ENCODE measurements around the gene GOLIM4.
A peak's percentile ranks its signal among the peaks of the same experiment; 100 is the strongest.
"Not testable (repeated sequence)": the region's sequence is repeated elsewhere in the genome, so short reads cannot be mapped to it uniquely, and the experiment has no call there.

Gene GOLIM4, protein sequence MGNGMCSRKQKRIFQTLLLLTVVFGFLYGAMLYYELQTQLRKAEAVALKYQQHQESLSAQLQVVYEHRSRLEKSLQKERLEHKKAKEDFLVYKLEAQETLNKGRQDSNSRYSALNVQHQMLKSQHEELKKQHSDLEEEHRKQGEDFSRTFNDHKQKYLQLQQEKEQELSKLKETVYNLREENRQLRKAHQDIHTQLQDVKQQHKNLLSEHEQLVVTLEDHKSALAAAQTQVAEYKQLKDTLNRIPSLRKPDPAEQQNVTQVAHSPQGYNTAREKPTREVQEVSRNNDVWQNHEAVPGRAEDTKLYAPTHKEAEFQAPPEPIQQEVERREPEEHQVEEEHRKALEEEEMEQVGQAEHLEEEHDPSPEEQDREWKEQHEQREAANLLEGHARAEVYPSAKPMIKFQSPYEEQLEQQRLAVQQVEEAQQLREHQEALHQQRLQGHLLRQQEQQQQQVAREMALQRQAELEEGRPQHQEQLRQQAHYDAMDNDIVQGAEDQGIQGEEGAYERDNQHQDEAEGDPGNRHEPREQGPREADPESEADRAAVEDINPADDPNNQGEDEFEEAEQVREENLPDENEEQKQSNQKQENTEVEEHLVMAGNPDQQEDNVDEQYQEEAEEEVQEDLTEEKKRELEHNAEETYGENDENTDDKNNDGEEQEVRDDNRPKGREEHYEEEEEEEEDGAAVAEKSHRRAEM

DNA sequence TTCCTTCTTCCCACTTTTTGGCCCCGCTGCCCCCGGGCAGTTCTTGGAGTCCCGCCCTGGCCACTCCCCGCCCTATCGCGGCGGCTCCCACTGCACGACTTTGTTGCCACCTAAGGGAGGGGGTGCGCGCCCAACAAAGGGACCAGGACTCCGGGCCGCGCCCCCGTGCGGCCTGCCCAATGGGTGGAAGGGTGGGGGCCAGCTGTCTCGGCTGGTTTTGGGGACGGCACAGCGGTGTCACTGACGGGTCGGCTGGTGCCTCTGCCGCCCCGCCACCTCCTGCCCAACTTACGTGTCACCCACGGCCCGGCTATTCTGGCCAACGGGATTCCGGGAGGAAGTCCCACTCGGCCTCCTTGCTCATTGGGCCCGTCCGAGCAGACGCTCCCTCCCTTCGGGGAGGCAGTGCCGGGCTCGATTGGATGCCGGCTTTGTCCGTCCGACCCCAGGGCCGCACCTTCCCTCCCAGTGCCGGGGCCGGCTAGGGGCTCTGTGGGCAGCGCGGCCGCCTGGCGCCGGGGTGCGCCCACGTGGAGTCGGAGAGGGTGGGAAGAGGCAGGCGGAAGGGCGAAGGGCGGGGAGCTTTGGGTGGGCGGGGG, at the start of gene GOLIM4:
TSS of gene GOLIM4 (minus strand) at position 314 of the 599 bp plus-strand sequence. CDS start 639 bp downstream, outside the sequence.
- DNase-seq = peak; percentile 42

DNA sequence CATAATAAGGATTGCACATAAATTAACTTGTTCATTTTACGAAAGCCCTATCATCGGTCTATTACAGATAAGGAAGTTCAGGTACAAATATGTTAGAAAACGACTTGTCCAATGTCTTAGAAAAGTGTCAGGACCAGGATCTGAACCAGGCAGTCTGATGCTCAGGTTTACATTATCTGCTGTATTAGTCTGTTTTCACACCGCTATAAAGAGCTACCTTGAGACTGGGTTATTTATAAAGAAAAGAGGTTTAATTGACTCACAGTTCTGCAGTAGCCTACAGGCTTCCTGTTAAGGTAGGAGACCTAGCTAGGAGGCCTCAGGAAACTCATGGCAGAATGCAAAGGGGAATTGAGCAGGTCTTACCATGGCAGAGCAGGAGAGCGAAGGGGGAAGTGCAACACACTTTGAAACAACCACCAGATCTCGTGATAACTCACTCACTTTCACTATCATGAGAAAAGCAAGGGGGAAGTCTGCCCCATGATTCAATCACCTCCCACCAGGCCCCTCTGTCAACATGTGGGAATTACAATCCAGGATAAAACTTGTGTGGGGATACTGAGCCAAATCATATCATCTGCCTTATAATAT, 45.8 kb upstream of the GOLIM4 start:
- no peak for DNase-seq

DNA sequence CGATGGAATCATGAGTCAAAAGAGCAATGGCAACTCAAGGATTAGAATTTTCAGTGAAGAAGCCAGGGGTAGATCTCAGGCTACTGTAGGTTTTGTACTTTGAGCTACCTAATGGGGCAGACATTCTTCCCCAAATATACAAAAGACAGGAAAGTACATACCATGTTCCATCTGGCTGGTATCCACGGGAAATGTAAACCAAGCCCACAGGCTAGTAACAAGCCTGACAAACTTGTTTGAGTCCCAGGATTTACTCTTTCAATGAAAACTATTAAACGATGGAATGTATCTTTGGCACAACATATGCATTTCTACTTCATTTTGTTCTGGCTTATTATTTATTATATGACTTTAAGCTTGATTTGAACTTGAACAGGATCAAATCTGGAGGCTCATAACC, 44.2 kb upstream of the GOLIM4 start:
- no peak for DNase-seq

DNA sequence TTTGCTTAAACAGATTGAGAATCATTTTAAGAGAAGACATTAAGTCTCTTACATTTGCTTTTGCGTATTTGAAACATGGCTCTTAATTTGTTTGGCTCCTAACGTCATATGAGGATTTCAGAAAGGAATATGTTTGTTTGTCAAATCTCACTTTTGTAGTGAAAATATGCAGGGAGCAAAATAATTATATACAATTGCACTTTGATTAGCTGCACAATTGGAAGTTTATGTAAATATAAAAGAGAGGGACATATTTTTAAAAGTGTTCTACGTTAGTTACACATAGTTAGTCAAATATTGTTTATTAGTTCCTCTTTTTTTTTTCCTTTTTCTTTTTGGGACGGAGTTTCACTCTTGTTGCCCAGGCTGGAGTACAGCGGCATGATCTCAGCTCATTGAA, 42.7 kb upstream of the GOLIM4 start:
- DNase-seq = no peak

DNA sequence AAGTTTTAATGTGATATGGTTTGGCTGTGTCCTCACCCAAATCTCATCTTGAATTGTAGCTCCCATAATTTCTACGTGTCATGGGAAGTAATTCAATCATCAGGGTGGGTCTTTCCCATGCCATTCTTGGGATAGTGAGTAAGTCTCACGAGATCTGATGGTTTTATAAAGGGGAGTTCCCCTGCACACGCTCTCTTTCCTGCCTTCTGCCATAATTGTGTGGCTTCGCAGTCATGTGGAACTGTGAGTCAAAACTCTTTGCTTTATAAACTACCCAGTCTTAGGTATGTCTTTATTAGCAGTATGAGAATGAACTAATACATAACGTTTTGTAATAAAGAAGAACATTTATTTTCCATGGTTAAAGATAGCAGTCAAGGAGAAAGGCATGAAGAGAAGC, 39.2 kb upstream of the GOLIM4 start:
- no peak for DNase-seq

DNA sequence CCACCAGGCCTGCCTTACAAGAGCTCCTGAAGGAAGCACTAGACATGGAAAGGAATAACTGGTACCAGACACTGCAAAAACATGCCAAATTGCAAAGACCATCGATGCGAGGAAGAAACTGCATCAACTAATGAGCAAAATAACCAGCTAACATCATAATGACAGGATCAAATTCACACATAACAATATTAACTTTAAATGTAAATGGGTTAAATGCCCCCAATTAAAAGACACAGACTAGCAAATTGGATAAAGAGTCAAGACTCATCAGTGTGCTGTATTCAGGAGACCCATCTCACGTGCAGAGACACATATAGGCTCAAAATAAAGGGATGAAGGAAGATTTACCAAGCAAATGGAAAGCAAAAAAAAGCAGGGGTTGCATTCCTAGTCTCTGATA, 34.5 kb upstream of the GOLIM4 start:
- DNase-seq = not testable (repeated sequence)

DNA sequence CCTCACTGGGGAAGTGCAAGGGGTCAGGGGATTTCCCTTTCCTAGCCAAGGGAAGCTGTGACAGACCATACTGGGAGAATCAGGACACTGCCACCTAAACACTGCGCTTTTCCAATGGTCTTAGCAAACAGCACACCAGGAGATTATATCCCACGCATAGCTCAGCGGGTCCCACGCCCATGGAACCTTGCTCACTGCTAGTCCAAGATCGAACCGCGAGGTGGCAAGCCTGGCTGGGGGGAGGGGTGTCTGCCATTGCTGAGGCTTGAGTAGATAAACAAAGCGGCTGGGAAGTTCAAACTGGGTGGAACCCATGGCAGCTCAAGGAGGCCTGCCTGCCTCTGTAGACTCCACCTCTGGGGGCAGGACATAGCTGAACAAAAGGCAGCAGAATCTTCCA, 32.7 kb upstream of the GOLIM4 start:
- DNase-seq = not testable (repeated sequence)

DNA sequence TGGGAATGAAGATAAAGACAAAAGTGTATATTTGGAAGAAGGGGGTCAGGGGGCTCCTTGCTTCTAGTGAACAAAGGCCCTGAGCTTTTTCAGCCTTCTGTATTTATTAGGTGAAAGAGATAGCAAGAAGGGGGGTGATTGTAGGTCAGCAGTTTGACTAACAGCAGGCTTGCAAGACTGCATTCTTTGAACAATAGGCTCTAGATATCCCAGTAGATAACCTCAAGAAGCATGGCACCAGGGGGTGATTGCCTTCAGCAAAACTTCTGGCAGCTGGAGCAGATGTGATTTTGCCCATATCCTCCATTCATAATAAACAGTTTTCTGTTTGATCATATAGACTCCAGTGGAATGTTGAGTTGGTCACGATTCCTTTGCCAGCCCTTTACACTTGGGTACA, 31.7 kb upstream of the GOLIM4 start:
- no peak for DNase-seq

DNA sequence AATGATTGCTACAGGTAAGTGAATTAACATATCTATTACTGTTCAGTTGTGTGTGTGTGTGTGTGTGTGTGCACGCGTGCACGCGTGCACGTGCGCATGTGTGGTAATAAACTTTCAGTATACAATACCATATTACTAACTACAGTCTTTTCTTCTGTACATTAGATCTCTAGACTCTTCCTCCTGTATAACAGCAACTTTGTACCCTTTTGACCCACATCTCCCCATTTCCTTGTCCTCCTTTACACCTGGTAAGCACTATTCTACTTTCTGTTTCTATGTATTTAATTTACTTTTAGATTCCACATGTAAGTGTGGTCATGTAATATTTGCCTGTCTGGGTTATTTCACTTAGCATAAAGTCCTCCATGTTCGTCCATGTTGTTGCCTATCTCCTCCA, 29.1 kb upstream of the GOLIM4 start:
- no peak for DNase-seq

DNA sequence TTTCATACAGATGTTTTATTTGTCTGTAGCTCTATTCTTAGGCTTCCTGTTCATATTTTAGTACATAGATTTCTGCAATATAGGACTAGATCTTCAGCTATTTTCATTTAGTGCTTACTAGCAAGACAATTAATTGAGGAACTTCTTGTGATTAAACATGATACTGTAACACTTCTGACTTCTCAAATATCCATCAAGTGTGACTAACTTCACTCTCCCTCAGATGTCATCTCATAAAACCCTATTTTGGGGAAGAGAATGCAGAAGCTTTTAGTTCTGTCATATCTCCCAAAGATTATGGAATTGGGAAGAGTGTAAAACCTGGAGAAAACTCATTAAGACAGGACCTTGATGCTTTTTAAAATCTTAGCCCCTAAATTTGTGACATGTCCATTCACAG, 28.6 kb upstream of the GOLIM4 start:
- DNase-seq = no peak

DNA sequence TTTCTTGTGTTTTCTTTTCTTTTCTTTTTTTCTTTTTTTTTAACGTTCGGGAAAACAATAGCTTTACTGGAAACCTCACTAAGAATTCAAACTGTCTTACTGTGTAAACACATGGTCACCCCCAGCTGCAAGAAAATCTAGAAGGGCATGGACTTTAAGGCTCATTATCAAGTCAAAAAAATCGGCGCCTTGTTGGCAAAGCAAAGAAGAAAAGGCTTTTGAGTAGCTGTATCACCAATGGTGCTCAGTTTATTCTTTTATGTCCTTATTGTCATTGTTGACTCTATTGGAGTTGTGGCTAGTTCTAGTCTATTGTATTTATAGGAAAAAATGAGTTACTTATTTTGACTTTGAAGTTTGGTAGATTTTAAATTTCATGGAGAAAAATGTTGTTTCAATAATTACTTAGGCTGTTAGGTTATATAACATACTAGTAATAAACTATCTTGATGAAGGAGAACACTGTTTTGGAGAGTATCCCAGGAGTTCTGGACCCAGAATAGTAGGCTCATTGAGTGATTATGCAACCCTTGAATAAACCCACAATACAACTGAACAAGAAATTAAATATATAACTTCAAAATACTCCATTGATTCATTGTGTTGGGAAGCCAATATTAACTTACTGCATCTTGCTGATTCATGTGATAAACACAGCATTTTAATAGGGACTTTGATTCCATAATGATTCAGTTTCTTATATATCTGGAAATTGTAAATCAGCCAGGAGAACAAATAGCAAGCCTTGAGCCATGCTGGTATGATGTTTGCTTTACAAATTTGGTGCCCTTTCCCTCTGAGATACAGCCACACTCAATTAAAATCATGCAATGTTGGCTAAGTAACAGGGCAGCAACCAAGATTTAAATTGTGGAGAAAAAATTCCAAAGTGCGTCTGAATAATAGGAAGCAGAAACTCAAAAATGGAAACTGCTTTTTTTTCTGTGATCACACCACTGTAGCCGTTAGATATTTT, 27.8 kb upstream of the GOLIM4 start:
- no peak for DNase-seq

DNA sequence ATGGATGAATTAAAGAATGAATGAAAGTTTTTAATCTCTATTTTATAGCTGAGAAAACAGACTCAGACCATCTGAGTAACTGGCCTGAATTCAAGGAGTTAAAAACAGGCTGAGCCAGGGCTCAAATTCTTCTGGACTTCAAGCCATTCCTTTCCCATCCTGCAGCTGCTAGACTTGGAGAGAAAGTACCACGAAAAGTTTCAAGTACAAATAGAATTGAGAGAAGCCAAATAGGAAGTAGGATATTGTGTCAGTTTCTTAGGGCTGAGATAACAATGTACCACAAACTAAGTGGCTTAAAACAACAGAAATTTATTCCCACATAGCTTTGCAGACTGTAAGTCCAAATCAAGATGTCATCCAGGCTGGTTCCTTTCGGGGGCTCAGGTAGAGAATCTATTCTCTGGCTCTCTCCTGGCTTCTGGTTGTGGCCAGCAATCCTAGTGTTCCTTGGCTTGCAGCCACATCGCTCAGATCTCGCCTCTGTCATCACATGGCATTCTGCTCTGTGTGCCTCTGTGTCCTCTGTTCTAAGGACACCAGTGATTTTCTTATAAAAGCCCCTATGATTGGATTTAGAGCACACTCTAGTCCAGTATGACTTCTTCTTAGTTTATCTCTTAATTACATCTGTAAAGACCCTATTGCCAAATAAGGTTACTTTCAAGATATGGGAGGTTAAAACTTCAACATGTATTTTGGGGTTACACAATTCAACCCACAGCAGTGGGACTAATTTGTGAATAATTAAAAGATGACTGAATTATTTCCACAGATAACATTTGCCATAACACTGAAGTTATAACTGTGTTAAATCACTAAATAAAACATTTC, 25.7 kb upstream of the GOLIM4 start:
- DNase-seq = no peak

DNA sequence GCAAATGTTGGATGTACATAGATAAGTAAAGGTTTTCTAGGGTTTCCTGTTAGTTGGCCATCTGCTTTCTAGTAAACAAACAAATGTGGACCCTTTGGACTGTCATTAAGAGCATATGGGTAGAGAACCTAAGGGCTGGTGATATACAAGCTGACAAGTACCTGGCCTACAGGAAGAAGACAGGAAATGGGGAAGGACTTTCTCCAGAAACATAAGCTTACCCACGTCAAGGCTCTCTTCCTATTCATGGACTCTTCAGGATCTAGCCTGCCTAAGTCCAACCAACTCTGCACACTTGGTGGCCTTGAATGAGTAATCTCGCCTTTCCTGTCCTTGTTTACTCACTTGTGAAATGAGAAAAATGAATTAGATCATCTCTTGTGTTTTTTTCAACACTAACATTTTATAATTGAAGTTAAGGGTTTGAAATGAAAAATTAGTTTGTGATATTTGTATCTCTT, 22.2 kb upstream of the GOLIM4 start:
- DNase-seq = no peak

DNA sequence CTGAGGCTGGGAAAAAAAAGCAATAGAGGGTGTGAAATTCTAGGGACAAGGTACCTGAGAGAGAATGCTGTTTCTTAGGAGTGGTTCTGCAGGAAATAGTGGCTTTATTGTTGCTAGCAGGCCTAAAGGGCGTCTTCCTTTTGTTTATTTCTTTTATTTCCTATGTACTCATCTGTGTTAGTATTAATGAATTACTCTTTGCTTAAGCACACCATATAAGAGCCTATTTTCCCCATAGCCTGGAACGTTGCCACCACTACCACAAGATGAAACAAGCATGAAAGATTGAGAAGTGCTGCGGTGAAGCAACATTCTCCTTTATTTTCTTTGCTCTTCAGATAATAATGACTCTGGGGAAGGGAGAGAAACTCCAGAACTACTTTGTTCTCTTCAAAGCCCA, 21.3 kb upstream of the GOLIM4 start:
- DNase-seq = no peak

DNA sequence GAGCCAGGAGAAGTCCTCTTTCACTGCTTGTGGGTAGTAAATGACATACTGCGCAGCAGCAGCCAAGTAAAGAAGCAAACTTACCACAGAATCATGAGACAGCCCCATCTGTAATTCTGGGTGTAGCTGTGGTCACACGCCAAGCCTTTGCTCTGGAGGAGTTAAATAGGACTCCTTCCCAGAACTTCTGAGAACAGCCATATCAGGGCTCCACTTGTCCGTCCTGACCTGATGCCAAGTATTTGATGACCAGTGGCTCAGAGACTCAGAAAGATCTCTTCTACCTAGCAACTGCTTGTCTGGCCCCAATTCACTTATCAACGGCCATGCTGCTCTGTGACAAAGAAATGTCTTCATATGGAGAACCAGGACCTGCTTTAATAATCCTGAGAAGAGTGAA, 20.6 kb upstream of the GOLIM4 start:
- DNase-seq = no peak

DNA sequence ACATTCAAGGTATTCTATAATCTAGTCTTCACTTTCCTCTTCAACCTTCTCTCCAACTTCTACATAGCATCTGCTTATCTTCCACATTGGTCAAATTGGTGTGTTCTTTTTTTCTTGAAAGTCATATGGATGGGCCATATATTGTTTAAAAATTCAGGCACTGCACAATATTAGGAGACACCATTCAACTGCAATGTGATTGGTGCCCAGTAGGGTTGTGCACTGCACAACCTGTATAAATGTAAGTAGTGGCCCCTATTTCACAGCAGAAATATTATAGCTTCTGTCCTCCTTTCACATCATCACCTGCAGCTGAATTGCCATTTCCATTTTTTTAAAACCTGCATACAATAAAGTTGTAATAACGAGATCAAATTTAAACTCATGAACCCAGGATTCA, 18.1 kb upstream of the GOLIM4 start:
- no peak for DNase-seq

DNA sequence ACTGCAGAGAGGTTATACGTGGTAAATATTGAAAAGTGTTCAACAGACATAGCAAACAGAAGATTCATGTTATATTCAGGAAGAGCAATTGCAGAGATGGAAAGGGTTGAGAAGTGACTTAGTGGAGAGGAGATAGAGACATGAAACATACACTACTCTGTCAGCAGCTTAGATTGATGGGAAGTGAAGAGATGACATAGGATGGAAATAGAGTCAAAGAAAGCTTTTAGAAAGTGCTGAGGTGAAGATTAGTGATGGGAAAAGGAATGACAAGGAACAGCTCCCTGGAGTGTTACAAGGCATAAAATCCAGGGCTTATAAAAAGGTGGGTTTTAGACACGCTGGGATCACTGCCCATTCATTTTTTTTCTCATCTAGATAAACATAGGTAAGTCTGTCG, 17.2 kb upstream of the GOLIM4 start:
- DNase-seq = no peak

DNA sequence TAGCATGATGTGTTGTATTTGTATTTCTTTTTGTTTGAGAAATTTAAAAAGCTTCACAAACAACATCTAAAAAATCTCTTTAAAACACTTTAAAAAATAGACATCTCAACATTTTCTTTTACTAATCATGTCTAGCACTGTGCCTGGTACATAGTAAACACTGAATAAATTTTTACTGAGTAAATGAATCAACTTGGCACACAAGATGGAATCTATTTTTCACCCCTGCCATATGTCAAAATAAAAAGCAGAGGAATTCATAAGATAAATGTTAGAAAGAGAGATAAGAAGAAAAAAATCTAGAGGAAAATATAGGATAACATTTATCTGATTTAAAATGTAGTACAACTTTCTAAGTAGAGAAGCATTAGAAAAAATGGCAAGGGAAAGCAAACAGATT, 8.6 kb upstream of the GOLIM4 start:
- DNase-seq = no peak

DNA sequence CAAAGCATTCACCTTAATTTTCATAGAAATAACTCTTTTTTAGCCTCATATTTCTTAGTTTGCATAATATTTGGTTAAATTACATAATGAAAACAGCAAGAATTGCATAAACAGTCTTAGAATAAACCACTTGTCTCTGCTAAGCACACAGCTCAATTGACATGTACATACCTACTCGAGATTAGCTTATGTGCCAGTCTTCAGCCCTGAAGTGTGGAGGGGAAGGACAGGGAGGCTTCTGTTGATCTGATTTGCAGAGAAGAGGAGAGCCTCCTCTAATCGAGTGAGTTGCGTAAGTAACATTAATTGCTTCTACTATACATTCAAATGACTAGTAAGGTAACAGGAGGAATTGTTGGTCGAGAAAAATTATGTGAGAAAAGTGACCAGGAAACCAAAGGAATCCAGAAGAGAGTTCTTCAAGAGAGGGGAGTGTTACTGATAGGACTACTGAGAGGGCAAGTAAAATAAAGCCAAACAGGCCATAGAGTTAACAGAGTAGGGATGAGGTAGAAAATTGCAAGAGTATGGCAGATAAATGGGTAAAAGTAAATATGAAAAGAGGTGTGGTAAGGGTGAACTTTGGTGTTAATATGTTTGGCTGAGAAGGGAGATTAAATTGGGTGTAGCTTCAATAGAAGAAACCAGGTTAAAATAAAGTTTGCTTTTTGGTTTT, 7.1 kb upstream of the GOLIM4 start:
- DNase-seq = no peak

DNA sequence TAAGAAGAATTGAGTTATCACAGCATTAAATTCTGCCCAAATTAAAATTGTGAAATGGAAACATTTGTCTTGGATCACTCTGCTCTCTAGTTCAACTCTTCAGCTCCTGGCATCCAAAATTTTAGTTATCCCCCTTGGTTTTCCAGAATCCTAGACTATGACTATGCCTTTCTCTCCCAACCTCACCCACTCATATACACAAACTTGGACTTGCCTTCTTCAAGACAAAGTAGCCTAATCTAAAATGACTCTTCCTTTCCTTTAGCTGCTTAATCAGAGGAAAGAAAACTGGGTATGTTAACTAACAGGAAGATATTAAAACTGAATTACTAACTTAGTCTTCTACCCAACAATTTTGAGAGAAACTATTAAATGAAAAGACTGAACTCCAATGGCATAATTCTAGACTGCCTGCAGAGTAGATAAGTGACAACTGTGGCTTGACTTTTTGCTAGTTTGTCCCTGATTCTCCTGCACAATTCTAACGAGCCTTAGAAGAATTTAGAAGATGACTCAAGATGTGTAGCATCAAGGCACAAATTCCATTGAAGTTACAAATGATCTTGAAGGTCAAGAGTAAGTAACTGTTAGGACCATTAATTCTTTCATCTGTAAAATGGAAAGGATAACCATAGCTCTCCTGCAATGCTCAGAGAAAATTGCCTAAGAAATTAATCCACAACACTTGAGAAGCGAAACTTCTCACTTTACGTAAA, 5.2 kb upstream of the GOLIM4 start:
- no peak for DNase-seq

All from NCI-H187 treated with DMSO at 0.1 percent for 48 hours (cell line).